CD14-positive monocyte (primary cell): Measurements from ENCODE around the gene TTLL10. TPM values are rescaled to one million over a fixed set of nuclear protein-coding genes. Genes with fewer than 3 reads are reported as not detected.

Experiments
- DNase-seq, 3 donors: peaks; one replicate each; pipeline ENCODE4 v3.0.0-alpha.2; 2011 to 2022
- H2AFZ ChIP-seq: 2 replicates; pipeline ENCODE4 v1.6.0; 2012; ENCODE audit warnings: mild to moderate bottlenecking, low read depth, low read length, inconsistent platforms; ENCODE audit not compliant: insufficient read depth, poor library complexity, severe bottlenecking
- H3K27ac ChIP-seq, 2 donors: 1 replicate in 1 of 2; 2 replicates in 1 of 2; pipeline ENCODE4 v1.5.1; 2012 to 2013; ENCODE audit warnings: low read length in 2 of 2, control low read depth in 1 of 2, inconsistent platforms in 1 of 2, low read depth in 1 of 2, mild to moderate bottlenecking in 1 of 2
- H3K27me3 ChIP-seq, 2 donors: one replicate each; pipeline versions ENCODE4 v1.6.0 to v1.6.1; 2011 to 2013; ENCODE audit warnings: low read length in 2 of 2; ENCODE audit not compliant: control insufficient read depth in 2 of 2, insufficient read depth in 2 of 2
- H3K36me3 ChIP-seq, 2 donors: replicated peaks in 1 of 2; 1 replicate in 1 of 2; 2 replicates in 1 of 2; pipeline versions ENCODE4 v1.5.1 to v1.6.1; 2012 to 2013; ENCODE audit warnings: low read length in 2 of 2, control low read depth in 1 of 2, inconsistent platforms in 1 of 2, mild to moderate bottlenecking in 1 of 2; ENCODE audit not compliant: insufficient read depth in 2 of 2, control insufficient read depth in 1 of 2
- H3K4me1 ChIP-seq, 2 donors: 1 replicate in 1 of 2; 2 replicates in 1 of 2; pipeline versions ENCODE4 v1.5.1 to v1.6.1; 2012 to 2013; ENCODE audit warnings: low read length in 2 of 2, control low read depth in 1 of 2, inconsistent platforms in 1 of 2, mild to moderate bottlenecking in 1 of 2, moderate library complexity in 1 of 2; ENCODE audit not compliant: insufficient read depth in 2 of 2, control insufficient read depth in 1 of 2
- H3K4me2 ChIP-seq: replicated peaks from 2 replicates; pipeline ENCODE3; 2012; ENCODE audit warnings: low read length, moderate library complexity, mild to moderate bottlenecking; ENCODE audit not compliant: poor library complexity, severe bottlenecking; ENCODE audit errors: extremely low read depth
- H3K4me3 ChIP-seq, 3 experiments: fragments of 200-600 bp in 1 of 3; sonication (generic) in 1 of 3; replicated peaks in 1 of 3; 1 replicate in 2 of 3; 2 replicates in 1 of 3; pipeline ENCODE4 v1.5.1; 2011 to 2013; ENCODE audit warnings: low read length in 3 of 3, mild to moderate bottlenecking in 3 of 3, control low read depth in 2 of 3, low read depth in 2 of 3, inconsistent platforms in 1 of 3, moderate library complexity in 1 of 3
- H3K79me2 ChIP-seq: 2 replicates; pipeline ENCODE4 v1.6.0; 2012; ENCODE audit warnings: mild to moderate bottlenecking, control low read depth, inconsistent platforms, low read length, moderate library complexity; ENCODE audit not compliant: insufficient read depth
- H3K9ac ChIP-seq: 2 replicates; pipeline ENCODE4 v1.6.0; 2017; ENCODE audit warnings: low read length, mild to moderate bottlenecking; ENCODE audit not compliant: insufficient read depth, poor library complexity, severe bottlenecking
- H3K9me3 ChIP-seq, 2 donors: replicated peaks in 1 of 2; 1 replicate in 1 of 2; 2 replicates in 1 of 2; pipeline versions ENCODE4 v1.5.1 to v1.6.1; 2012 to 2013; ENCODE audit warnings: low read length in 2 of 2, control low read depth in 1 of 2; ENCODE audit not compliant: control insufficient read depth in 1 of 2, insufficient read depth in 1 of 2
- H4K20me1 ChIP-seq: 2 replicates; pipeline ENCODE4 v1.6.0; 2012; ENCODE audit warnings: mild to moderate bottlenecking, low read length, control low read depth, moderate library complexity; ENCODE audit not compliant: insufficient read depth
- H3K27ac Mint-ChIP-seq, 7 donors: one replicate each; pipeline ENCODE4 v1.8.0; 2020; ENCODE audit warnings: mild to moderate bottlenecking in 7 of 7, mixed read lengths in 7 of 7, moderate library complexity in 6 of 7, inconsistent platforms in 2 of 7
- H3K27me3 Mint-ChIP-seq, 3 donors: one replicate each; pipeline ENCODE4 v1.8.0; 2021 to 2022; ENCODE audit warnings: low read depth in 3 of 3, mild to moderate bottlenecking in 3 of 3, mixed read lengths in 3 of 3, moderate library complexity in 3 of 3, inconsistent platforms in 1 of 3
- H3K36me3 Mint-ChIP-seq, 2 donors: one replicate each; pipeline ENCODE4 v1.8.0; 2020; ENCODE audit warnings: mixed read lengths in 2 of 2, inconsistent platforms in 1 of 2, mild to moderate bottlenecking in 1 of 2
- H3K4me1 Mint-ChIP-seq: one replicate; pipeline ENCODE4 v1.8.0; 2020; ENCODE audit warnings: mild to moderate bottlenecking, mixed read lengths
- H3K4me3 Mint-ChIP-seq, 2 donors: one replicate each; pipeline ENCODE4 v1.8.0; 2020; ENCODE audit warnings: mild to moderate bottlenecking in 2 of 2, mixed read lengths in 2 of 2, moderate library complexity in 1 of 2
- H3K9me3 Mint-ChIP-seq, 7 donors: one replicate each; pipeline ENCODE4 v1.8.0; 2020 to 2022; ENCODE audit warnings: mixed read lengths in 7 of 7, mild to moderate bottlenecking in 6 of 7, moderate library complexity in 6 of 7, inconsistent platforms in 2 of 7
- CTCF ChIP-seq: fragments of 200-600 bp; IDR thresholded peaks from one replicate; pipeline ENCODE4 v1.8.0; 2022; ENCODE audit warnings: antibody characterized with exemption, mild to moderate bottlenecking
- WGBS: methylation state at CpG from one replicate; pipeline ENCODE4 v1.1.5; 2013; ENCODE audit warnings: missing lambda C conversion rate; ENCODE audit not compliant: insufficient coverage; 5-methylcytosine and 5-hydroxymethylcytosine counted together
- intact Hi-C, 2 donors: fragments of 100-400 bp; cut with micrococcal nuclease; formaldehyde crosslinking; loops; one replicate each; pipeline versions ENCODE4 v1.15.0 to v1.15.1; 2023
- polyA plus RNA-seq, 3 donors: library from polyadenylated mRNA; depleted of rRNA in 1 of 3; unstranded in 2 of 3; stranded (reverse) in 1 of 3; fragments of 300-500 nt in 2 of 3; fragments of >200 nt in 1 of 3; fragmentation: Illumina TruSeq in 2 of 3; gene quantifications; 1 replicate in 2 of 3; 2 replicates in 1 of 3; pipeline ENCODE4 v1.2.3, GENCODE V29; 2012 to 2021

The TTLL10 gene
- polyA plus RNA-seq, 3 donors = 0.06 TPM; not detected in 2

- Mint-ChIP-seq H3K4me1 (peaks cover 7% of the 10 kb centered on the region), H3K9me3 (peaks cover 0 to 5% (median 0%) of the 10 kb centered on the region in 7 donors), H3K36me3 (no peaks in the 10 kb centered on the region), H3K27me3 (peaks cover 2 to 20% (median 2%) of the 10 kb centered on the region in 3 donors), H3K27ac (peak overlapping the region in 1 of 7 donors; percentile 43), H3K4me3 (no peak overlapping the region)
- Histone ChIP-seq H2AFZ (no peak overlapping the region), H3K4me1 (peaks cover 9 to 17% of the 10 kb centered on the region in 2 donors), H3K4me2 (no peak overlapping the region), H3K4me3 (no peak overlapping the region), H3K9ac (no peak overlapping the region), H3K27me3 (no peaks in the 10 kb centered on the region), H4K20me1 (no peaks in the 10 kb centered on the region), H3K27ac (no peak overlapping the region), H3K36me3 (no peaks in the 10 kb centered on the region), H3K79me2 (no peaks in the 10 kb centered on the region), H3K9me3 (no peaks in the 10 kb centered on the region)
- TF ChIP-seq CTCF = no peak
- DNase-seq = no peak
- intact Hi-C loops = no loop called here
- WGBS = 98% methylated on average over 18 of the region's 29 CpGs
Observed at GRCh38 chr1:1161078-1161682, 12.5 kb upstream of the TTLL10 start.

GRCh38 chr1:1161683-1162079 is 12.0 kb upstream of the TTLL10 start:
- no peaks in the 10 kb centered on the region for H3K79me2 ChIP-seq
- H3K4me2 ChIP-seq = no peak overlapping the region
- no peak for TF ChIP-seq CTCF
- 86% methylated on average over 17 of the region's 17 CpGs for WGBS
- H3K4me3 ChIP-seq = no peak overlapping the region
- no peak overlapping the region for H2AFZ ChIP-seq
- H3K27ac Mint-ChIP-seq = no peak overlapping the region
- H3K27me3 ChIP-seq = no peaks in the 10 kb centered on the region
- H3K36me3 ChIP-seq = no peaks in the 10 kb centered on the region
- intact Hi-C loops = no loop called here
- no peak overlapping the region for H3K27ac ChIP-seq
- H3K4me3 Mint-ChIP-seq = no peak overlapping the region
- no peak overlapping the region for H3K9ac ChIP-seq
- H3K27me3 Mint-ChIP-seq = peaks cover 2 to 19% (median 2%) of the 10 kb centered on the region in 3 donors
- no peak for DNase-seq
- peaks cover 7% of the 10 kb centered on the region for H3K4me1 Mint-ChIP-seq
- no peaks in the 10 kb centered on the region for H4K20me1 ChIP-seq
- H3K9me3 ChIP-seq = no peaks in the 10 kb centered on the region
- H3K9me3 Mint-ChIP-seq = peaks cover 0 to 3% (median 0%) of the 10 kb centered on the region in 7 donors
- no peaks in the 10 kb centered on the region for H3K36me3 Mint-ChIP-seq
- H3K4me1 ChIP-seq = peaks cover 9 to 17% of the 10 kb centered on the region in 2 donors
